HG02588 (cell line): Measurements from ENCODE around the gene RSF1.
"Not testable (repeated sequence)": the region's sequence is repeated elsewhere in the genome, so short reads cannot be mapped to it uniquely, and the experiment has no call there.

Experiments
- ATAC-seq: cut with Tn5 transposase; IDR thresholded peaks from one replicate; pipeline ENCODE4 v1.9.1; 2021; ENCODE audit warnings: mild to moderate bottlenecking, moderate library complexity; ENCODE audit not compliant: unreplicated experiment

Gene RSF1

GRCh38 chr11:77633926-77634325 is 186.6 kb downstream of the RSF1 start:
- not testable (repeated sequence) for ATAC-seq

GRCh38 chr11:77630157-77630710 is 190.3 kb downstream of the RSF1 start:
- no peak for ATAC-seq

- no peak for ATAC-seq
Measured at GRCh38 chr11:77619576-77620198, 200.8 kb downstream of the RSF1 start.

GRCh38 chr11:77617892-77618291 is 202.6 kb downstream of the RSF1 start:
- ATAC-seq = no peak

GRCh38 chr11:77611921-77612320 is 208.6 kb downstream of the RSF1 start:
- ATAC-seq = no peak
